Esophagus (tissue), 2 donors: ENCODE results near the gene BCAP29. TPM values are rescaled to one million over a fixed set of nuclear protein-coding genes. Genes with fewer than 3 reads are reported as not detected.

ENCODE experiments used
- H3K27ac ChIP-seq, 2 donors: one replicate each; pipeline ENCODE4 v1.5.1; 2013; ENCODE audit warnings: low read depth in 2 of 2, mild to moderate bottlenecking in 2 of 2, inconsistent platforms in 1 of 2, low read length in 1 of 2, moderate library complexity in 1 of 2
- H3K27me3 ChIP-seq, 2 donors: one replicate each; pipeline ENCODE4 v1.6.1; 2013; ENCODE audit warnings: low read length in 2 of 2, control low read depth in 1 of 2, mild to moderate bottlenecking in 1 of 2; ENCODE audit not compliant: insufficient read depth in 2 of 2, control insufficient read depth in 1 of 2
- H3K36me3 ChIP-seq, 2 donors: one replicate each; pipeline ENCODE4 v1.6.1; 2013; ENCODE audit warnings: low read length in 1 of 2; ENCODE audit not compliant: control insufficient read depth in 2 of 2, insufficient read depth in 2 of 2
- H3K4me1 ChIP-seq, 2 donors: one replicate each; pipeline ENCODE4 v1.6.1; 2013; ENCODE audit warnings: low read length in 1 of 2; ENCODE audit not compliant: control insufficient read depth in 2 of 2, insufficient read depth in 2 of 2
- H3K4me3 ChIP-seq, 2 donors: one replicate each; pipeline ENCODE4 v1.5.1; 2013; ENCODE audit warnings: low read length in 2 of 2, mild to moderate bottlenecking in 2 of 2, low read depth in 1 of 2, moderate library complexity in 1 of 2
- H3K9me3 ChIP-seq, 2 donors: one replicate each; pipeline ENCODE4 v1.6.1; 2013; ENCODE audit warnings: mild to moderate bottlenecking in 2 of 2, low read depth in 1 of 2, low read length in 1 of 2, moderate library complexity in 1 of 2; ENCODE audit not compliant: control insufficient read depth in 2 of 2, insufficient read depth in 1 of 2
- WGBS, 2 donors: extraction: QIAGEN DNeasy Blood & Tissue Kit; methylation state at CpG; one replicate each; pipeline ENCODE4 v1.1.7; 2013; 5-methylcytosine and 5-hydroxymethylcytosine counted together
- polyA plus RNA-seq, 2 donors: library from polyadenylated mRNA; stranded (reverse); fragments of 200-250 nt; gene quantifications; one replicate each; pipeline ENCODE4 v1.2.3, GENCODE V29; 2013
- donor health status: healthy with polysubstance abuse.
- donor health status: Bipolar disorder and iron deficiency.

The BCAP29 gene
- polyA plus RNA-seq, 2 donors, result 46.4 to 49.0 TPM

GRCh38 chr7:107660381-107661080 lies 80.5 kb downstream of the BCAP29 start, which contains the start of gene SLC26A4:
SLC26A4 (plus strand) TSS chr7:107660828; CDS start chr7:107661642, 814 bp downstream.
- Histone ChIP-seq H3K27ac (no peak within 1 kb of the TSS), H3K27me3 (peaks cover 0 to 12% of the 10 kb centered on the region in 2 donors), H3K9me3 (no peaks in the 10 kb centered on the region), H3K36me3 (no peaks in the 10 kb centered on the region), H3K4me3 (peak within 1 kb of the TSS; percentile 33 to 49), H3K4me1 (peaks cover 10 to 12% of the 10 kb centered on the region in 2 donors)
- 6 to 8% methylated on average over 37 of the region's 37 CpGs for WGBS, 2 donors

- Histone ChIP-seq H3K4me3 (peak overlapping the region; percentile 33 to 49), H3K4me1 (peaks cover 10 to 12% of the 10 kb centered on the region in 2 donors), H3K27me3 (peaks cover 0 to 12% of the 10 kb centered on the region in 2 donors), H3K36me3 (no peaks in the 10 kb centered on the region), H3K9me3 (no peaks in the 10 kb centered on the region), H3K27ac (no peak overlapping the region)
- 1 to 3% methylated on average over 69 to 73 of the region's 73 CpGs for WGBS, 2 donors
Measured at GRCh38 chr7:107661081-107661864, 81.2 kb downstream of the BCAP29 start.

- WGBS, 2 donors, result 13 to 15% methylated on average over 20 of the region's 20 CpGs
- Histone ChIP-seq H3K9me3 (no peaks in the 10 kb centered on the region), H3K27me3 (peaks cover 0 to 12% of the 10 kb centered on the region in 2 donors), H3K4me3 (peak overlapping the region; percentile 33 to 49), H3K36me3 (no peaks in the 10 kb centered on the region), H3K27ac (no peak overlapping the region), H3K4me1 (peaks cover 10 to 12% of the 10 kb centered on the region in 2 donors)
Measured at GRCh38 chr7:107661865-107662379, 81.9 kb downstream of the BCAP29 start.

- Histone ChIP-seq H3K4me1 (peaks cover 10 to 12% of the 10 kb centered on the region in 2 donors), H3K4me3 (no peak overlapping the region), H3K9me3 (no peaks in the 10 kb centered on the region), H3K27ac (no peak overlapping the region), H3K36me3 (no peaks in the 10 kb centered on the region), H3K27me3 (peaks cover 0 to 12% of the 10 kb centered on the region in 2 donors)
- WGBS, 2 donors, result 72 to 79% methylated on average over 4 of the region's 4 CpGs
Measured at GRCh38 chr7:107663196-107663595, 83.2 kb downstream of the BCAP29 start.

GRCh38 chr7:107666790-107667189 lies 86.7 kb downstream of the BCAP29 start:
- Histone ChIP-seq H3K4me3 (no peak overlapping the region), H3K27ac (no peak overlapping the region), H3K27me3 (peaks cover 0 to 5% of the 10 kb centered on the region in 2 donors), H3K9me3 (no peaks in the 10 kb centered on the region), H3K36me3 (no peaks in the 10 kb centered on the region), H3K4me1 (peaks cover under 1% of the 10 kb centered on the region in 2 donors)
- 57 to 74% methylated on average over 1 of the region's 1 CpG for WGBS, 2 donors

GRCh38 chr7:107667341-107667740 lies 87.3 kb downstream of the BCAP29 start:
- H3K36me3 ChIP-seq, result no peaks in the 10 kb centered on the region
- H3K27me3 ChIP-seq, result peaks cover 0 to 5% of the 10 kb centered on the region in 2 donors
- WGBS, 2 donors, result 66 to 70% methylated on average over 3 of the region's 3 CpGs

GRCh38 chr7:107668296-107668695 lies 88.2 kb downstream of the BCAP29 start:
- Histone ChIP-seq H3K9me3 (no peaks in the 10 kb centered on the region), H3K36me3 (no peaks in the 10 kb centered on the region), H3K4me1 (no peaks in the 10 kb centered on the region), H3K27ac (no peak overlapping the region), H3K27me3 (peaks cover 0 to 5% of the 10 kb centered on the region in 2 donors), H3K4me3 (no peak overlapping the region)
- WGBS, 2 donors, result 79 to 82% methylated on average over 4 of the region's 4 CpGs

More at GRCh38 chr7:107667341-107667740, 87.3 kb downstream of the BCAP29 start:
- H3K9me3 ChIP-seq, result no peaks in the 10 kb centered on the region
- no peak overlapping the region for H3K4me3 ChIP-seq
- H3K27ac ChIP-seq, result no peak overlapping the region
- H3K4me1 ChIP-seq, result no peaks in the 10 kb centered on the region

Other genes starting within 250 kb of the BCAP29 start
- gene GPR22, start 110.2 kb upstream of the BCAP29 start, polyA plus RNA-seq, result not detected
- 1 to 10 TPM; 4.3 to 7.2 TPM for gene COG5, start 16.3 kb upstream of the BCAP29 start, polyA plus RNA-seq
- 1 to 10 TPM; 3.5 to 4.0 TPM for gene DUS4L, start 16.3 kb upstream of the BCAP29 start, polyA plus RNA-seq
- under 1 TPM; 0.02 to 0.06 TPM for gene SLC26A4, start 80.6 kb downstream of the BCAP29 start, polyA plus RNA-seq
- 1 to 10 TPM; 4.2 to 6.5 TPM for gene CBLL1, start 163.9 kb downstream of the BCAP29 start, polyA plus RNA-seq
- under 1 TPM; 0.01 to 0.18 TPM for gene SLC26A3, start 223.0 kb downstream of the BCAP29 start, polyA plus RNA-seq